ENCODE measurements around the gene APEX2.

- TF ChIP-seq CTCF (conservative IDR thresholded peaks at IDR 0.05) (no peak), ZFX (IDR thresholded peaks at IDR 0.05) (no peak)
Measured at GRCh38 chrX:55029291-55029690, 29.1 kb downstream of the APEX2 start.

Data from C4-2B (cell line).